ENCODE data around the gene SMURF2. TPM values are rescaled to one million over a fixed set of nuclear protein-coding genes. Genes with fewer than 3 reads are reported as not detected.

SMURF2 gene
- total RNA-seq, 2 donors from 2014 or later, result 30.5 to 39.8 TPM

DNA sequence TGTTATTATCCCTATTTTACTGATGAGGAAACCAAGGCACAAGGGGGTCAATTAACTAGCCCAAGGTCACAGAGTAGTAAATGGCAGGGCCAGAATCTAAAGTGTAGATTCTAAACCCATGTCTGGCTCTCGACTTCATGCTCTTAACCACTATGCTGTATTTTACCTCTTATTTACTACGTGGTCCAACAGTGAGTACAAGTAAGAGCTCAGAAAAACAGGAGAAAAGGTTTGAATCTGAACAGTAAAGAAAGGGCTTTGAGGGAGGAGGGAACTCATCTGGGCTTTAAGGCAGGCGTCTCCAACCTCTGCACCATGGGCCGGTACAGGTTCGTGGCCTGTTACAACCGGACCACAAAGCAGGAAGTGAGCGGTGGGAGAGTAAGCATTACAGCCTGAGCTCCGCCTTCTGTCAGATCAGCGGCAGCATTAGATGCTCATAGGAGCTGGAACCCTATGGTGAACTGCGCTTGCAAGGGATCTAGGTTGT is 62.9 kb downstream of the SMURF2 start:
- ATAC-seq (ENCODE audit: insufficient number of reproducible peaks, low FRiP score, low read depth) (no peak), DNase-seq (ENCODE audit: low spot score) (no peak)
- Histone ChIP-seq H3K9me3 (no peaks in the 10 kb centered on the region), H3K27ac (no peak overlapping the region), H3K36me3 (peaks cover 8% of the 10 kb centered on the region), H3K27me3 (replicated peaks; ENCODE audit: insufficient read depth) (no peaks in the 10 kb centered on the region), H3K4me3 (no peak overlapping the region), H3K4me1 (ENCODE audit: control insufficient read depth in 1 of 2, low read depth in 2 of 2) (peaks cover 9 to 19% of the 10 kb centered on the region in 2 donors)
- TF ChIP-seq, protein P1, sequence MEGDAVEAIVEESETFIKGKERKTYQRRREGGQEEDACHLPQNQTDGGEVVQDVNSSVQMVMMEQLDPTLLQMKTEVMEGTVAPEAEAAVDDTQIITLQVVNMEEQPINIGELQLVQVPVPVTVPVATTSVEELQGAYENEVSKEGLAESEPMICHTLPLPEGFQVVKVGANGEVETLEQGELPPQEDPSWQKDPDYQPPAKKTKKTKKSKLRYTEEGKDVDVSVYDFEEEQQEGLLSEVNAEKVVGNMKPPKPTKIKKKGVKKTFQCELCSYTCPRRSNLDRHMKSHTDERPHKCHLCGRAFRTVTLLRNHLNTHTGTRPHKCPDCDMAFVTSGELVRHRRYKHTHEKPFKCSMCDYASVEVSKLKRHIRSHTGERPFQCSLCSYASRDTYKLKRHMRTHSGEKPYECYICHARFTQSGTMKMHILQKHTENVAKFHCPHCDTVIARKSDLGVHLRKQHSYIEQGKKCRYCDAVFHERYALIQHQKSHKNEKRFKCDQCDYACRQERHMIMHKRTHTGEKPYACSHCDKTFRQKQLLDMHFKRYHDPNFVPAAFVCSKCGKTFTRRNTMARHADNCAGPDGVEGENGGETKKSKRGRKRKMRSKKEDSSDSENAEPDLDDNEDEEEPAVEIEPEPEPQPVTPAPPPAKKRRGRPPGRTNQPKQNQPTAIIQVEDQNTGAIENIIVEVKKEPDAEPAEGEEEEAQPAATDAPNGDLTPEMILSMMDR (IDR thresholded peaks at IDR 0.05), result no peak

- no peak for ATAC-seq (ENCODE audit: insufficient number of reproducible peaks, low FRiP score, low read depth)
- Histone ChIP-seq H3K9me3 (no peaks in the 10 kb centered on the region), H3K27me3 (replicated peaks; ENCODE audit: insufficient read depth) (no peaks in the 10 kb centered on the region), H3K4me3 (no peak overlapping the region), H3K27ac (no peak overlapping the region), H3K36me3 (peaks cover 14% of the 10 kb centered on the region), H3K4me1 (ENCODE audit: control insufficient read depth in 1 of 2, low read depth in 2 of 2) (peaks cover 9 to 19% of the 10 kb centered on the region in 2 donors)
- DNase-seq (ENCODE audit: low spot score), result no peak
- TF ChIP-seq, protein P1 (IDR thresholded peaks at IDR 0.05), result no peak
Observed at GRCh38 chr17:64598672-64599071, 63.4 kb downstream of the SMURF2 start.

GRCh38 chr17:64596988-64597387 is 65.1 kb downstream of the SMURF2 start:
- ATAC-seq (ENCODE audit: insufficient number of reproducible peaks, low FRiP score, low read depth), result no peak
- H3K4me3 ChIP-seq, result no peak overlapping the region
- H3K27me3 ChIP-seq (replicated peaks; ENCODE audit: insufficient read depth), result no peaks in the 10 kb centered on the region
- no peaks in the 10 kb centered on the region for H3K9me3 ChIP-seq
- peaks cover 21% of the 10 kb centered on the region for H3K36me3 ChIP-seq
- TF ChIP-seq, protein P1 (IDR thresholded peaks at IDR 0.05), result no peak
- H3K4me1 ChIP-seq (ENCODE audit: control insufficient read depth in 1 of 2, low read depth in 2 of 2), result peaks cover 0 to 5% of the 10 kb centered on the region in 2 donors
- no peak for DNase-seq (ENCODE audit: low spot score)
- H3K27ac ChIP-seq, result no peak overlapping the region

GRCh38 chr17:64596439-64596838 is 65.7 kb downstream of the SMURF2 start:
- no peak for DNase-seq (ENCODE audit: low spot score)
- H3K27me3 ChIP-seq (replicated peaks; ENCODE audit: insufficient read depth), result no peaks in the 10 kb centered on the region
- no peaks in the 10 kb centered on the region for H3K9me3 ChIP-seq
- peaks cover 21% of the 10 kb centered on the region for H3K36me3 ChIP-seq
- TF ChIP-seq, protein P1 (IDR thresholded peaks at IDR 0.05), result no peak
- no peak overlapping the region for H3K27ac ChIP-seq
- H3K4me1 ChIP-seq (ENCODE audit: control insufficient read depth in 1 of 2, low read depth in 2 of 2), result peaks cover 0 to 5% of the 10 kb centered on the region in 2 donors
- no peak overlapping the region for H3K4me3 ChIP-seq
- no peak for ATAC-seq (ENCODE audit: insufficient number of reproducible peaks, low FRiP score, low read depth)

GRCh38 chr17:64591944-64592343 is 70.2 kb downstream of the SMURF2 start:
- DNase-seq (ENCODE audit: low spot score) (no peak), ATAC-seq (ENCODE audit: insufficient number of reproducible peaks, low FRiP score, low read depth) (no peak)
- no peaks in the 10 kb centered on the region for H3K4me1 ChIP-seq (ENCODE audit: control insufficient read depth in 1 of 2, low read depth in 2 of 2)
- no peaks in the 10 kb centered on the region for H3K9me3 ChIP-seq
- peaks cover 19% of the 10 kb centered on the region for H3K36me3 ChIP-seq
- no peak overlapping the region for H3K4me3 ChIP-seq
- no peaks in the 10 kb centered on the region for H3K27me3 ChIP-seq (replicated peaks; ENCODE audit: insufficient read depth)
- H3K27ac ChIP-seq, result no peak overlapping the region
- TF ChIP-seq, protein P1 (IDR thresholded peaks at IDR 0.05), result no peak
